ENCODE results near the gene KIF5A.
"Not testable (repeated sequence)": the region's sequence is repeated elsewhere in the genome, so short reads cannot be mapped to it uniquely, and the experiment has no call there.

Gene KIF5A

DNA sequence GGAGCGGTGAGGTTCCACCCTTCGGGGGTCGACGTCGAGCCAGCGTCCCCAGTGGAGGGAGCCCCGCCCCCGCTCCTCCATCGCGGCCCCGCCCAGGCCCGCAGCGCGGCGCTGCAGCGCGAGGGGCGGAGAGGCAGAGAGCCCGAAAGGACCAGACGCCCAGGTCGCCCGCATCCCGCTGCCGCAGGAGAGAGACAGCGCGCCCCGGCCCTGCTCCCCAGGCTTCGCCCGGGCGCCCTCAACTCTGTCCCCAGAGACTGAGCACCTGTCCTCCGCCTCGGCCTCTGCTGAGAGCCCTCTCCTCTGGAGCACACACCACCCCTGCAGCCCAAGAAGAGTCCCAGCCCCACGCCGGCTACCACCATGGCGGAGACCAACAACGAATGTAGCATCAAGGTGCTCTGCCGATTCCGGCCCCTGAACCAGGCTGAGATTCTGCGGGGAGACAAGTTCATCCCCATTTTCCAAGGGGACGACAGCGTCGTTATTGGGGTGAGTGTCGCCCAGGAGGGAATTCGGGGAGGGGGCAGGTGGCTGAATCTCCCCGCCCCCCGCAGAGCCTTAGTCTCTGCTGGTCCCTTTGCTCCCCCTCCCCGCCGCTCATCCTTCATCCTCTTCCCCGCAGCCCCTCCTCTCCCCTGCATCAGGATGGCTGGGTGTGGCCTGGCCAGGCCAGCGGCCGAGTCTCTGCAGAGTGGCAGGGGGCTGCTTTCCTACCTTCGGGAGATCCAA, at the start of gene KIF5A:
KIF5A (plus strand) TSS at position 136 of the 732 bp plus-strand sequence; CDS start at position 364, 228 bp downstream.
- Histone ChIP-seq H3K4me3 (ENCODE audit: low read length) (peak within 1 kb of the TSS; percentile 57), H3K36me3 (ENCODE audit: control insufficient read depth, low read length) (peaks cover 9% of the 10 kb centered on the region), H3K9me2 (replicated peaks; ENCODE audit: control insufficient read depth, low read length) (no peaks in the 10 kb centered on the region), H3K9me3 (ENCODE audit: control insufficient read depth, insufficient read depth, low read length) (no peaks in the 10 kb centered on the region), H3K27me3 (ENCODE audit: control insufficient read depth, low read length) (peaks cover 26% of the 10 kb centered on the region), H3K79me2 (ENCODE audit: control insufficient read depth, low read length) (peaks cover 19% of the 10 kb centered on the region), H3F3A (ENCODE audit: control insufficient read depth, insufficient read depth) (peaks cover 5% of the 10 kb centered on the region), H4K20me1 (ENCODE audit: control insufficient read depth, insufficient read depth, low read depth, low read length) (no peaks in the 10 kb centered on the region), H3K4me2 (ENCODE audit: low read length) (peak within 1 kb of the TSS; percentile 64), H3K4me1 (ENCODE audit: control insufficient read depth, low read length) (peaks cover 31% of the 10 kb centered on the region), H3K27ac (ENCODE audit: low read depth, low read length) (no peak within 1 kb of the TSS)
- no peak for TF ChIP-seq EZH2phosphoT487 (IDR thresholded peaks at IDR 0.05; ENCODE audit: borderline replicate concordance, low read length)
- TF ChIP-seq, protein P1, sequence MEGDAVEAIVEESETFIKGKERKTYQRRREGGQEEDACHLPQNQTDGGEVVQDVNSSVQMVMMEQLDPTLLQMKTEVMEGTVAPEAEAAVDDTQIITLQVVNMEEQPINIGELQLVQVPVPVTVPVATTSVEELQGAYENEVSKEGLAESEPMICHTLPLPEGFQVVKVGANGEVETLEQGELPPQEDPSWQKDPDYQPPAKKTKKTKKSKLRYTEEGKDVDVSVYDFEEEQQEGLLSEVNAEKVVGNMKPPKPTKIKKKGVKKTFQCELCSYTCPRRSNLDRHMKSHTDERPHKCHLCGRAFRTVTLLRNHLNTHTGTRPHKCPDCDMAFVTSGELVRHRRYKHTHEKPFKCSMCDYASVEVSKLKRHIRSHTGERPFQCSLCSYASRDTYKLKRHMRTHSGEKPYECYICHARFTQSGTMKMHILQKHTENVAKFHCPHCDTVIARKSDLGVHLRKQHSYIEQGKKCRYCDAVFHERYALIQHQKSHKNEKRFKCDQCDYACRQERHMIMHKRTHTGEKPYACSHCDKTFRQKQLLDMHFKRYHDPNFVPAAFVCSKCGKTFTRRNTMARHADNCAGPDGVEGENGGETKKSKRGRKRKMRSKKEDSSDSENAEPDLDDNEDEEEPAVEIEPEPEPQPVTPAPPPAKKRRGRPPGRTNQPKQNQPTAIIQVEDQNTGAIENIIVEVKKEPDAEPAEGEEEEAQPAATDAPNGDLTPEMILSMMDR (IDR thresholded peaks at IDR 0.05; ENCODE audit: low read depth, low read length, poor library complexity, severe bottlenecking), result peak; percentile 30

DNA sequence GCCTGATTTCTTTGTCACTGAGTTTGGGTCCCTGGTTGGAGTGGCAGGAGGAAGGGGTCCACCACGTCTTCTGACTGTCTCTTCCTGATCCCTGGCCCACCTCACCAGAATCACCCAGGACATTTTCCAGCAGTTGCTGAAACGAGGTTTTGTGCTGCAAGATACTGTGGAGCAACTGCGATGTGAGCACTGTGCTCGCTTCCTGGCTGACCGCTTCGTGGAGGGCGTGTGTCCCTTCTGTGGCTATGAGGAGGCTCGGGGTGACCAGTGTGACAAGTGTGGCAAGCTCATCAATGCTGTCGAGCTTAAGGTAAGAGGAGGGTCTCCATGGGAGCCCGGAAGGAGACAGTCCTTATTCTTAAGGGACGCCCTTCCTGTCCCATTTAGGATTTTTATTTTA, 49.6 kb upstream of the KIF5A start:
- H3F3A ChIP-seq (ENCODE audit: control insufficient read depth, insufficient read depth), result no peaks in the 10 kb centered on the region
- peaks cover 85% of the 10 kb centered on the region for H3K36me3 ChIP-seq (ENCODE audit: control insufficient read depth, low read length)
- no peaks in the 10 kb centered on the region for H3K4me1 ChIP-seq (ENCODE audit: control insufficient read depth, low read length)
- no peaks in the 10 kb centered on the region for H3K9me3 ChIP-seq (ENCODE audit: control insufficient read depth, insufficient read depth, low read length)
- no peak overlapping the region for H3K4me2 ChIP-seq (ENCODE audit: low read length)
- H3K4me3 ChIP-seq (ENCODE audit: low read length), result no peak overlapping the region
- no peaks in the 10 kb centered on the region; the same call in 1 of the 2 replicates for H4K20me1 ChIP-seq (ENCODE audit: control insufficient read depth, insufficient read depth, low read depth, low read length)
- no peak for TF ChIP-seq EZH2phosphoT487 (IDR thresholded peaks at IDR 0.05; ENCODE audit: borderline replicate concordance, low read length)
- TF ChIP-seq, protein P1 (IDR thresholded peaks at IDR 0.05; ENCODE audit: low read depth, low read length, poor library complexity, severe bottlenecking), result no peak
- no peak overlapping the region for H3K27ac ChIP-seq (ENCODE audit: low read depth, low read length)
- peaks cover 6% of the 10 kb centered on the region; the same call in 1 of the 2 replicates for H3K79me2 ChIP-seq (ENCODE audit: control insufficient read depth, low read length)
- H3K27me3 ChIP-seq (ENCODE audit: control insufficient read depth, low read length), result no peaks in the 10 kb centered on the region
- H3K9me2 ChIP-seq (replicated peaks; ENCODE audit: control insufficient read depth, low read length), result no peaks in the 10 kb centered on the region

DNA sequence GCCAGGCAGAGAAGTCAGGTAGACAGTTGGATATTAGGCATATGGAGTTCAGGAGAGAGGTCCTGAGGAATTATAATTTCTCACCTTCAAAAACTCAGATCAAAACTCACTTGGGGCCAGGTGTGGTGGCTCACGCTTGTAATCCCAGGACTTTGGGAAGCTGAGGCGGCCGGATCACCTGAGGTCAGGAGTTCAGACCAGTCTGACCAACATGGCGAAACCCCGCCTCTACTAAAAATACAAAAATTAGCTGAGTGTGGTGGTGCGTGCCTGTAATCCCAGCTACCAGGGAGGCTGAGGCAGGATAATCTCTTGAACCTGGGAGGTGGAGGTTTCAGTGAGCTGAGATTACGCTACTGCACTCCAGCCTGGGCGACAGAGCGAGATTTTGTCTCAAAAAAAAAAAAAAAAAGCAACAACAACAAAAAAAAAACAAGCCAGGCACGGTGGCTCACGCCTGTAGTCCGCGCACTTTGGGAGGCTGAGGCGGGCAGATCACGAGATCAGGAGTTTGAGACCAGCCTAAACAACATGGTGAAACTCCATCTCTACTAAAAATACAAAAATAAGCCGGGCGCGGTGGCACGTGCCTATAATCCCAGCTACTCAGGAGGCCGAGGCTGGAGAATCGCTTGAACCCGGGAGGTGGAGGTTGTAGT, 47.4 kb upstream of the KIF5A start:
- H3K4me3 ChIP-seq (ENCODE audit: low read length); H3K27ac ChIP-seq (ENCODE audit: low read depth, low read length): not testable (repeated sequence)
- H3K36me3 ChIP-seq (ENCODE audit: control insufficient read depth, low read length), result peaks cover 81% of the 10 kb centered on the region

DNA sequence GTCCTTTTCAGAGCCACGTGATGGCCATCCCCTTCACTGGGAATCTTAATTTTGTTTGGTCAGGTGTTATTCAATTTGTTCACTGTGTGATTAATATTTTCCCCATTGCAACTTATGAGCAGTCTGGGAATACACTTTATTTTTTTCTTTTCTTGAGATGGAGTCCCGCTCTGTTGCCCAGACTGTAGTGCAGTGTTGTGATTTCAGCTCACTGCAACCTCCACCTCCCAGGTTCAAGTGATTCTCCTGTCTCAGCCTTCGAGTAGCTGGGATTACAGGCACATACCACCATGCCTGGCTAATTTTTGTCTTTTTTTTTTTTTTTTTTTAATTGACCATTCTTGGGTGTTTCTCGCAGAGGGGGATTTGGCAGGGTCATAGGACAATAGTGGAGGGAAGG, 43.3 kb upstream of the KIF5A start:
- not testable (repeated sequence) for H3K27ac ChIP-seq (ENCODE audit: low read depth, low read length); H3K9me3 ChIP-seq (ENCODE audit: control insufficient read depth, insufficient read depth, low read length); H3K9me2 ChIP-seq (replicated peaks; ENCODE audit: control insufficient read depth, low read length); H3K4me2 ChIP-seq (ENCODE audit: low read length); H3K79me2 ChIP-seq (ENCODE audit: control insufficient read depth, low read length); H3K4me1 ChIP-seq (ENCODE audit: control insufficient read depth, low read length); H4K20me1 ChIP-seq (ENCODE audit: control insufficient read depth, insufficient read depth, low read depth, low read length); H3K4me3 ChIP-seq (ENCODE audit: low read length); H3F3A ChIP-seq (ENCODE audit: control insufficient read depth, insufficient read depth); H3K27me3 ChIP-seq (ENCODE audit: control insufficient read depth, low read length)
- peaks cover 66% of the 10 kb centered on the region for H3K36me3 ChIP-seq (ENCODE audit: control insufficient read depth, low read length)

More for the DNA sequence above, 47.4 kb upstream of the KIF5A start:
- not testable (repeated sequence) for H3K9me3 ChIP-seq (ENCODE audit: control insufficient read depth, insufficient read depth, low read length); H3K4me2 ChIP-seq (ENCODE audit: low read length); H3F3A ChIP-seq (ENCODE audit: control insufficient read depth, insufficient read depth); H3K4me1 ChIP-seq (ENCODE audit: control insufficient read depth, low read length); H3K79me2 ChIP-seq (ENCODE audit: control insufficient read depth, low read length); H3K9me2 ChIP-seq (replicated peaks; ENCODE audit: control insufficient read depth, low read length); H3K27me3 ChIP-seq (ENCODE audit: control insufficient read depth, low read length); H4K20me1 ChIP-seq (ENCODE audit: control insufficient read depth, insufficient read depth, low read depth, low read length)

DNA sequence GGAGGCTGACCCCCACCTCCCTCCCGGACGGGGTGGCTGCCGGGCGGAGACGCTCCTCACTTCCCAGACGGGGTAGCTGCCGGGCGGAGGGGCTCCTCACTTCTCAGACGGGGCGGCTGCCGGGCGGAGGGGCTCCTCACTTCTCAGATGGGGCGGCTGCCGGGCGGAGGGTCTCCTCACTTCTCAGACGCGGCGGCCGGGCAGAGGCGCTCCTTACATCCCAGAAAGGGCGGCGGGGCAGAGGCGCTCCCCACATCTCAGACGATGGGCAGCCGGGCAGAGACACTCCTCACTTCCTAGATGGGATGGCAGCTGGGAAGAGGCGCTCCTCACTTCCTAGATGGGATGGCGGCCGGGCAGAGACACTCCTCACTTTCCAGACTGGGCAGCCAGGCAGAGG, 42.0 kb upstream of the KIF5A start:
- H3K4me2 ChIP-seq (ENCODE audit: low read length); H3K4me1 ChIP-seq (ENCODE audit: control insufficient read depth, low read length); H3K9me2 ChIP-seq (replicated peaks; ENCODE audit: control insufficient read depth, low read length); H4K20me1 ChIP-seq (ENCODE audit: control insufficient read depth, insufficient read depth, low read depth, low read length); H3K27me3 ChIP-seq (ENCODE audit: control insufficient read depth, low read length); H3K27ac ChIP-seq (ENCODE audit: low read depth, low read length); H3K9me3 ChIP-seq (ENCODE audit: control insufficient read depth, insufficient read depth, low read length); H3K79me2 ChIP-seq (ENCODE audit: control insufficient read depth, low read length); H3K4me3 ChIP-seq (ENCODE audit: low read length): not testable (repeated sequence)
- Histone ChIP-seq H3K36me3 (ENCODE audit: control insufficient read depth, low read length) (peaks cover 68% of the 10 kb centered on the region), H3F3A (ENCODE audit: control insufficient read depth, insufficient read depth) (peaks cover 10% of the 10 kb centered on the region)
